Endothelial cell of hepatic sinusoid (primary cell): ENCODE results near the gene ELF1.
"Not testable (repeated sequence)": the region's sequence is repeated elsewhere in the genome, so short reads cannot be mapped to it uniquely, and the experiment has no call there.

Experiments
- in situ Hi-C: cut with HindIII; loops from 2 replicates; pipeline ENCODE4 v1.10.0; 2017; ENCODE audit warnings: low sequenced_read_pairs

The ELF1 gene

GRCh38 chr13:40941581-40941980, 77.5 kb downstream of the ELF1 start:
- in situ Hi-C loops, result no loop called here

- in situ Hi-C loops, result no loop called here
Measured at GRCh38 chr13:40940841-40941240, 78.3 kb downstream of the ELF1 start.

- in situ Hi-C loops, result no loop called here
Measured at GRCh38 chr13:40933508-40934204, 85.5 kb downstream of the ELF1 start.

GRCh38 chr13:40932252-40932651, 86.9 kb downstream of the ELF1 start:
- in situ Hi-C loops, result no loop called here

- in situ Hi-C loops, result no loop called here
Measured at GRCh38 chr13:40931719-40932118, 87.4 kb downstream of the ELF1 start.

DNA sequence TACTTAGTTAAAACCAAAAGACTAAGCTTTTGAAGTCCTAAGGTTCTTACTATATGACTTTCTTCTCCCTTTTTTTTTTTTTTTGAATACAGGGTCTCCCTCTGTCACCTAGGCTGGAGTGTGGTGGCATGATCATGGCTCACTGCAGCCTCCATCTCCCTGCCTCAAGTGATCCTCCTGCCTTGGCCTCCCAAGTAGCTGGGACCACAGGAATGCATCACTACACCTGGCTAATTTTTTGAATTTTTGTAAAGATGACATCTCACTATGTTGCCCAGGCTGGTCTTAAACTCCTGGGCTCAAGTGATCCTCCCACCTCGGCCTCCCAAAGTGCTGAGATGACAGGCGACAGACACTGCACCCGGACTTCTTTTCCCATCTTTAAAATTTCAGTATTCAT, 89.2 kb downstream of the ELF1 start:
- in situ Hi-C loops, result not testable (repeated sequence)

GRCh38 chr13:40928980-40929379, 90.1 kb downstream of the ELF1 start:
- in situ Hi-C loops, result no loop called here

- in situ Hi-C loops, result no loop called here
Measured at GRCh38 chr13:40927929-40928328, 91.2 kb downstream of the ELF1 start.

- in situ Hi-C loops, result no loop called here
Measured at GRCh38 chr13:40923867-40924266, 95.2 kb downstream of the ELF1 start.

GRCh38 chr13:40922437-40923040, 96.6 kb downstream of the ELF1 start:
- in situ Hi-C loops, result no loop called here

GRCh38 chr13:40920826-40921225, 98.3 kb downstream of the ELF1 start:
- in situ Hi-C loops, result no loop called here

- in situ Hi-C loops, result not testable (repeated sequence)
Measured at GRCh38 chr13:40919901-40920300, 99.2 kb downstream of the ELF1 start.

GRCh38 chr13:40916207-40916998, 102.7 kb downstream of the ELF1 start:
- in situ Hi-C loops, result no loop called here

- in situ Hi-C loops, result not testable (repeated sequence)
Measured at GRCh38 chr13:40914863-40915262, 104.3 kb downstream of the ELF1 start.

DNA sequence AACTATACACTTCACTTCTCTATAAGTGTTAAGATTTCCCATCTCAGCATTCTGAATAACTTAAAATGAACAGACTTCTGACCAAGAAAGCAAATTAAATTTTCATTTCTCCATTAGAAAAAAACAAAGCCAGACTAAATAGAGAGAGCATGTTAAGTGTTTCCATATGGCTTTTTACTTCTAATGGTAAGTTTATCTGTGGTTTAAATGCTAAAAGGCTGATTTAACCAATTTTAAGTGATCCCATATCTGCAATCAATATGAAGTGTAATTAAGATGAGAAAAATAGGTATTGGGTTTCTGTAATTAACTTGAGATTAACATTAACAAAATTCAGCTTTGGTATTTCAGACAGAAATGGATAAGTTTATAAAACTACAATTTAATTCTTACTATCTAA, 107.8 kb downstream of the ELF1 start:
- in situ Hi-C loops, result no loop called here

- in situ Hi-C loops, result no loop called here
Measured at GRCh38 chr13:40910324-40911050, 108.6 kb downstream of the ELF1 start.

DNA sequence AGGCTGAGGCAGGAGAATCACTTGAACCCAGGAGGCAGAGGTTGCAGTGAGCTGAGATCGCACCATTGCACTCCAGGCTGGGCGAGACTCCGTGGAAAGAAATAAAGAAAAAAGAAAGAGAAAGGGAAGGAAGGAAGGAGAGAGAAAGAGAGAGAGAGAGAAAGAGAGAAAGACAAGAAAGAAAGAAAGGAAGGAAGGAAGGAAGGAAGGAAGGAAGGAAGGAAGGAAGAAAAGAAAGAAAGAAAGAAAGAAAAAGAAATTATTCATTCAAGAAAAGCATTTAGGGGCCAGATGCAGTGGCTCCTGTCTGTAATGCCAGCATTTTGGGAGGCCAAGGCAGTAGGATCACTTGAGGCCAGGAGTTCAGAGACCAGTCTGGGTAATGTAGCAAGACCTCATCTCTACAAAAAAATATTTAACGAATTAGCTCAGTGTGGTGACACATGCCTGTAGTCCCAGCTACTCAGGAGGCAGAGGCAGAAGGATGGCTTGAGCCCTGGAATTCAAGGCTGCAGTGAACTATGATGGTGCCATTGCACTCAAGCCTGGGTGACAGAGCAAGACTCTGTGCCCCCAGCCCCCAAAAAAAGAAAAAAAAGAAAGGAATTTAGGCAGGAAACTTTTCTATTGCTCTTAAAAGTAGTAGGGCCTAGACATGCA, 109.4 kb downstream of the ELF1 start:
- in situ Hi-C loops, result not testable (repeated sequence)

DNA sequence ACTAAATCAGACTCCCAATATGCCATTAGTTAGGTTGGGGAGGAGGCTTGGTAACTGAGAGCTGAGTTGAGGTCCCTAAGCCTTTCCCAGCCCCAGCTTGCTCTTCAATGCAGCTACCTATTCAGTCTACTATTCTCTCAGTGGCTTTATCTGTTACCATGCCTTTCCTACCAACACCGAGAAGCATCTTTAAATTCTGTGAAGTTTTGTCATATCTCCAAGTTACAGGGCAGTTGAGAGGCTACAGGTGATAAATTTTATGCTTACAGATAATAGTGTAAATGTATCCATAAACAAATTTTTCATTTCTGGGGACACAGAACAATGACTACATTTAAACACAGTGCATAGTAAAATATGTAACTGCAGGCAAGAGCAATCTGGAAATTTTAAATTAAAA, 110.6 kb downstream of the ELF1 start:
- in situ Hi-C loops, result no loop called here

DNA sequence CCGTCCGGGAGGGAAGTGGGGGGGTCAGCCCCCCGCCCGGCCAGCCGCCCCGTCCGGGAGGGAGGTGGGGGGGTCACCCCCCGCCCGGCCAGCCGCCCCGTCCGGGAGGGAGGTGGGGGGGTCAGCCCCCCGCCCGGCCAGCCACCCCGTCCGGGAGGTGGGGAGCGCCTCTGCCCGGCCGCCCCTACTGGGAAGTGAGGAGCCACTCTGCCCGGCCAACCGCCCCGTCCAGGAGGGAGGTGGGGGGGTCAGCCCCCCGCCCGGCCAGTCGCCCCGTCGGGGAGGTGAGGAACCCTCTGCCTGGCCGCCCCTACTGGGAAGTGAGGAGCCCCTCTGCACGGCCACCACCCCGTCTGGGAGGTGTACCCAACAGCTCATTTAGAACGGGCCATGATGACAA, 118.1 kb downstream of the ELF1 start:
- in situ Hi-C loops, result not testable (repeated sequence)

GRCh38 chr13:40900568-40900967, 118.5 kb downstream of the ELF1 start:
- in situ Hi-C loops, result not testable (repeated sequence)

GRCh38 chr13:40897053-40897452, 122.1 kb downstream of the ELF1 start:
- in situ Hi-C loops, result no loop called here
